Epidermal melanocyte (primary cell): Measurements from ENCODE around the gene TOB2.
A peak's percentile ranks its signal among the peaks of the same experiment; 100 is the strongest.
"Not testable (repeated sequence)": the region's sequence is repeated elsewhere in the genome, so short reads cannot be mapped to it uniquely, and the experiment has no call there.

Experiments
- DNase-seq: peaks from one replicate; pipeline ENCODE4 v3.0.0; 2011; ENCODE audit warnings: low spot score; ENCODE audit not compliant: insufficient read length

TOB2 gene

DNA sequence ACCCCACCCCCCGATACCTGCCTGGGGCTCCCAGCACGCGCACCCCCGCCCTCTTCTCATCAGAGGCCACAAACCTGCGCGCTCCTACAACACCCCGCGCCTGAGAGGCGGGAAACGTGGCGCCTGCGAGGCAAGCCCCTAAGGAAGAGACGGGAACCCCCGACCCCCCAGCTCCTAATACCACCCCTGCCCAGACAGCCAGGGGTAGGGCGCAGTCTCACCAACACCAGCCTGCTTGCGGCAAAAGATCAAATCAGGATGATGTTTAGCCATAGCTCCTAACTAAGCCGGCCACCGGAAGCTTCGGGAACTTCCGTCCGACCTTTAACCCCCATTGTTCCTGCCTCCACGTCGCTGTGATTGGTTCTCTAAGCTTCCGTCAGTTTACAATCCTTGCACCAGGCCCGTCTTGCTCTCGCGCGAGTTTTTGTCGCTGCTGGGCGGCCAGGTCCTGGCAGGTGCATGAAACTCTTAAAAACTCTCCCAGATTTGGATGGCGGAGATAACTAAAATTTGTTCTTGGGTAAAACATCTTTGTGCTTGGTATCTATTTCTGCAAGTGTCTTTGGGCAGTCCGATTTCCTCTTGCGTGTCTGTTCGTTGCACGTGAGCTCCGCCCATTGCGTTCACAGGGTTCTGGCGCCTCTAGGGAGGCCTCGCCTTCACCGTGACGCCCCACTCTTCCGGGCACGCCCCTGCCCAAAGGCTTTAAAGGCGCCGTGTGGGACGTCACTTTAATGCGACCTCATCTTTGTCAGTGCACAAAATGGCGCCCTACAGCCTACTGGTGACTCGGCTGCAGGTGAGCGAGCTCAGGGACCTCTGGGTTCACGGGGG is 22.0 kb upstream of the TOB2 start, which contains the start of the genes ACO2 and PHF5A:
Gene ACO2, plus strand, starts transcription at position 737 of the 837 bp plus-strand sequence. Its CDS starts 30 bp downstream, at position 767.
Gene PHF5A, minus strand, starts transcription at position 312 of the 837 bp plus-strand sequence. Its CDS starts 39 bp downstream, at position 273.
- peak; percentile 97 for DNase-seq

DNA sequence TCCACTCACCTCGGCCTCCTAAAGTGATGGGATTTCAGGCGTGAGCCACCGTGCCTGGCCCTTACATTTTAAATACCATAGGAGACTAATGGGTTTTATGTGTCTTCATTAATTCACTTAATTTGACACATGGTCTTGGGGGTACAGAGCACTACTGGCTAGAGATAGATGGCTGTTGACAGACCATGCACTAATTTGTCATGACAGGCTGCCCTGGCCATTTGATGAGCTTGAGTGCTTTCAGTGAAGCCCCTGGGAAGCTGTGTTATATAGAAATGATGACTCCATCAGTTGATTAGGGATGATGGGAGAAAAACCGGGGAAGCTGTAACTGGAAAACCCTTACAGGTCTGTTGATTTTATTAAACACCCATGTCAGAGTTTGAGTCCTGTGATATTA is 15.3 kb upstream of the TOB2 start:
- no peak for DNase-seq

DNA sequence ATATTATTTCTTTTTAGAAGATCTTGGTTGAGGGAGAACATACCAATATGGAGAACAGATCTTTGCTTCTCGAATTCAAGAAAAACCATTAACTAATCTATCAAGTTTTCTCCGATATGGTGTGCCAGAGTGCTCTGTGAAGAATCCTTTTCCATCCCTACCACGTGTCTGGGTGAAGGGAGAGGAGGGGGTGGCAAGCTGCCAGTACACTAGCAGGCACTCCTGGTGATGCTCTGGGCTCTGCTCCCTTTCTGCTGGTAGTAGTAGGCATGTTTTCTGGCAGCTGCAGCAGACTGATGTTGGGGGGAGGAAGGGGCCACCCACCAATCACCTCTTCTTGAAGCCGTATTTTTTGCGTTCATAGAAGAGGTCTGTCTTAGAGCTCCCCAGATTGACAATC is 13.5 kb upstream of the TOB2 start:
- DNase-seq: not testable (repeated sequence)

DNA sequence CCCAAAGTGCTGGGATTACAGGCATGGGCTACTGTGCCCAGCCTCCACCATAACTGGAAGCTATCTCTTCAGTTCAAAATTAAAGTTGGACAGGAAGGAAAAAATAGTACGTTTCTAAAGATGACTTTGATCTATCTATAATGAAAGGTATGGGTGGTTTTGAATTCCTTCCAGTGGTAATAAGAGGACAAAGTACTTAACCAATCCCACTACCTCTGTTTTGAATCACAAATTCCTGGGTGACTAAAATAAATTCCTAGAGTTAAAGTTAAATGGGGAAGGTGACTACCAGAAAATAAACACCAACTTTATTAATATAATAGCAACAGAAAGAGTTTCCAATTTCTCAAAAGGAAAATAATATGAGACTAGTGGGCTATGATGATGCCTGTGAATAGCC is 12.8 kb upstream of the TOB2 start:
- no peak for DNase-seq

DNA sequence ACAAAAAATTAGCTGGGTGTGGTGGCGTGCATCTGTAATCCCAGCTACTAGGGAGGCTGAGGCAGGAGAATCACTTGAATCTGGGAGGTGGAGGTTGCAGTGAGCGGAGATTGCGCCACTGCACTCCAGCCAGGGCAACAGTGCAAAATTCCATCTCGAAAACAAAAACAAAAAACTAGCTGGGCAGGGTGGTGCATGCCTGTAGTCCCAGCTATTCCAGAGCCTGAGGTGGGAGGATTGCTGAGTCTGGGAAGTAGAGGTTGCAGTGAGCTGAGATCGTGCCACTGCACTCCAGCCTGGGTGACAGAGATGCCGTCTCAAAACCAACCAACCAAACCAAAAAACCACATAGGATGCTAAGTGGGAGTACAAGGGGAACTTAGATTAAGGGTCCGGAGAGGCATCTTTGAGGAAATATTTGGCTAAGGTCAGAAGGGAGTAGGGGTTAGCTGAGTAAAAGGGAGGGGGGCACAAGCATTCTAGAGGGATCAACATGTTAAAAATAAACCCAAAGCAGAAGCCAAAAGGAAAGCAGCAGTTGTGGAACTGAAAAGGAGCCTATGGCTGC is 11.6 kb upstream of the TOB2 start:
- DNase-seq: no peak

DNA sequence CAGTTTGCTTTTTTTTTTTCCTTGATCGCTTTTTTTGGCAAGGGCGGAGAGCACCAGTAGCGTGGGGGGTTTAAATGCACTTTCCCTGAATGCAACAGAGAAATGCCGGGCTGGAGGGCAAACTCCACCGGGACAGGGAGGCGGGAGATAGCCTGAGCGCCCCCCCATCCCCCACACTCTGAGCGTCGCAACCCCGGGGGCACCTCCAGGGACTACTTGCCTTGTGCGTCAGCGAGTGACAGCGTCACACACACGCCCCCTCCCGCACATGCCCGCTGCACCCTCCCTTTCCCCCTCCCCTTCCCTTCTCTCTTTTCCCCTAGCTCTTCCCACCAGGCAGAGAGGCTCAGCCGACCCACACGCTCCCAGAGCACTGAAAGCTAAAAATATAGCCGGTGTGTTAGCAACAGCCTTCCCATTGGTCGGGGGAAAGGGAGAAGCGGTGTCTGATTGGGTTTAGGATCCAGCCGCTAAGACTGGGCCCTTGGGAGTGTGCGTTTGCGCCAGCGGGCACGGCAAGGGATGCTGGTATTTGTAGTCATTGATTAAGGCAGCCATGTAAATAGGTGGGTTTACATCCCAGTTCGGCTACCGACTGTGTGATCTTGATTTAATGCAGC is 1.7 kb upstream of the TOB2 start:
- DNase-seq: peak; percentile 87

DNA sequence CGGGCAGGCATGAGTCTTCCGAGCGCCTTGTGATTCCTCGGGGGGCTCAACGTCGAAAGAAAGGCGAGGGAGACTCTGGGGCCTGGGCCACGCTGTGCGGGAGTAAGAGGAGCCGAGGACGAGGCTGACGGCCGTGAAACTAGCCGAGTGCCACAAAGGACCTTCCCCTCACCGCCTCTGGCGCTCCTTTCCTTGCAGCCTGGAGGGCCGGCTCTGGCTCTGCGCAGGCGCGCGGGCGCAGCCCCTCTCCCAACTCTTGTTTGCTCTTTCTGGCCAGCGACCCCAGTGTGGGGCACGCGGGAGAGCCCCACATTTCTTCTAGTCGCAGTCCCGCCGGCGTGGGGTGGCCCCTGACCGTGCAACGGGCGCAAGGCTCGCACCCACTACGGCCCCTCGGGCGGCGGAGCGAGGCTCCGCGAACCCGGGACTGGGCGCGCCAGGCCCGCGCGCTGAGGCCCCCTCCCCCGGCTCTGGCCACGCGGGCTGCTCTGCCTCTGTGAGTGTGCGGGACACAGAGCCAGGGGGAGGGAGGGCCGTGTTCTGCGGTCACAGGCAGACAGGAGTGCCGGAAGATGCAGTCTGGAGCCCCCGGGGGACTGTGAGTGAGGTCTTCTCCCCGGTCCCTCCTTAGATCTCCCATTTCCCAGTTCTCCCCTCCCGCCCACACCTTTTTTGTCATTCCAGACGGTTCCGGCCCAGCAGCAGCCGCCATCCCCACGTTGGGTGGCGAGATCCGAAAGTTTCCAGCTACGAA is 1.0 kb upstream of the TOB2 start:
- DNase-seq: no peak

DNA sequence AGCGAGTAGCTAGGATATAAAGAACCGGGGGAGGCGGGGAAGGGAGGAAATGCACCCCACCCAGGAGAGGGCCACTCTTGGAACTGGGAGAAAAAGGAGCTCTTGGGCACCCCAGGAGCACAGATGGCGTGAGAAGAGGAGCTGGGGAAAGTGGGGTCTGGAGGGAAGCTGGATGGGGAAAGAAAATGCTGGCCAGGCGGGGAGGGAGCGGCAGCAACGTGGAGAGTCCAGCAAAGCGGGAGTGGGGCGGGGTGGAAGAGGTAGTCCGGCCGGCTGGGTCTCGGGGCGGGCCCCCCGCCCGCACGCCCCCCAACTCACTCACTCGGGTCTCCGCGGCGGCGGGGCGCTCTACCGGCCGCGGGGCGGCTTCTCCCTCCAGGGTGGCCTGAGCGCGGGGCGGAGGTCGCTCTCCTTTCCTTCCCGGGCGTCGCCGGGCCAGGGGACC is 522 bp downstream of the TOB2 start:
- no peak for DNase-seq

DNA sequence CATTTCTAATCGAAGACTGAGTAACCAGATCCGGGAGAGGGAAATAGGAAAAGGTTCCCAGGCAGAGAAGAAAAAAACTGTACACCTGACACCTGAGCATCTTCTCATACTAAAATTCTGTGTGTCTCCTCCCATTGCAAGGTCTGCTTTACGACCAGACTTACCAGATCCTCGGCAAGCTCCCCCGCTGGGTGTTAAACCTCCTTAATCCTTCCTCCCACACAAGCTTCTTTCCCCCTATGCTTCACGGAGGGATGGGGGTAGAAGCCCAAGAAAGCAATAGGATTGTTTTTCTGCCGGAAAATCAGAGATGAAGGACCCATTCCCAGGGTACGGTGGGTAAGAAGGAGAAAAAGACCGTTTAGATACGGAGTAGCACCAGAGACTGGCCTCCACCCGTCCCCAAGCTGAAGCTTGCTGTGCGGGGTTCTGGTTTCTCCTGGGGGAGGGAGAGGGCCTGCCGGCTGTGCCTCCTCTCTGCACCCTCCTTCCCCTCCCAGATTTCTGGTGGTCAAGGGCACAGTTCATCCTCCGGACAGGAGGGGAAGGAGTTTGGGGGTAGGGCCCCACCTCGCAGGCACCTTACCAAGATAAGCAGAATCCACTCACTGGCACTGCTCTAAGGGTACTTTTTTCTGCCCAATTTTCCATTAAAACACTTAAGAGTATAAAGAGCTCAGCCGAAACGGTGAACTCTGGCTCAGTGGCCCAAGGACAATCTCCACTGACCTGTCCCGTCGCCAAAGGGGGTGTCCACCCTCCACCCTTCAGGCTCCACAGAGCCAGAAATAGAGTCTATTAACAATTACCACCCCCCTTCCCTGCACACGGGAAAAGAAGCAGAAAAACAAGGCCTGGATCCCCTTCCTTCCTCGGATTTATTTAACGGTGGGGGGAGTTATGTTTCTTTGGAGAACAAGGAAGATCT is 1.2 kb downstream of the TOB2 start:
- no peak for DNase-seq

DNA sequence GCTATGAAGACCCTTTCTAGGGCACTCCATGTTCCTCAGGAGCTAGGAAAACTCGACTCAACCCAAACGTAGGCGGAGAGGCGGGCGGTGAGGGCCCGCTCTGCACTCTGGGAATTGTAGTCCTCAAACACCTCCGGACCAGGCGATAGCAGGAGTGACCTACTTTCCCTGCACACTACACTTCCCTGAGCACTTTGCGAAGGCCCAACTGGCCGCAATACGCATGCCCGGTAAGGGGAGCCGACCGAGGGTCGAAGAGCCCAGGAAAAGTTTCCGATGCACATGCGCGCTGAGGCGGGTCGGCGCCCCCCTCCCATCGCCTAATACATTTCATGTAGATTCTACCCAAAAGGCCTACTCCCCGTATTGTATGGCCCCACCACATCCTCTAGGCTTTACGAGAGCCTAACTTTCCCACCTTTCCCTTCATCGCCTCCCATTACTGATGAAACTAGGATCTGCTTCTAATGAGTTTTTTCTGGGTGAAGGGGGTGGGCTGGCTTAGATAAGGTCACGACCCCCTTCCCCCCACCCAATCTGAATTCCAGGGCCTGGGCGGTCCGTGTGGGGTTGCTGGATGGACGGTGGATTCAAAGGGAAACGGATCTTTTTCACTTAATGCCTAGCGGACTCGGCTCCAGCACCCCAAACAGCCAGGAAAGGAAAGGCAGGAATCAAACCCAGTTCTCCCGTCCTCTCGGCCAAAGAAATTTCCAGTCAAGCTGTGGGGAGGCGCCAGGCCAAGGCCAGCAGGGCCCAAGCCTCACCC is 2.1 kb downstream of the TOB2 start:
- DNase-seq: peak; percentile 85

DNA sequence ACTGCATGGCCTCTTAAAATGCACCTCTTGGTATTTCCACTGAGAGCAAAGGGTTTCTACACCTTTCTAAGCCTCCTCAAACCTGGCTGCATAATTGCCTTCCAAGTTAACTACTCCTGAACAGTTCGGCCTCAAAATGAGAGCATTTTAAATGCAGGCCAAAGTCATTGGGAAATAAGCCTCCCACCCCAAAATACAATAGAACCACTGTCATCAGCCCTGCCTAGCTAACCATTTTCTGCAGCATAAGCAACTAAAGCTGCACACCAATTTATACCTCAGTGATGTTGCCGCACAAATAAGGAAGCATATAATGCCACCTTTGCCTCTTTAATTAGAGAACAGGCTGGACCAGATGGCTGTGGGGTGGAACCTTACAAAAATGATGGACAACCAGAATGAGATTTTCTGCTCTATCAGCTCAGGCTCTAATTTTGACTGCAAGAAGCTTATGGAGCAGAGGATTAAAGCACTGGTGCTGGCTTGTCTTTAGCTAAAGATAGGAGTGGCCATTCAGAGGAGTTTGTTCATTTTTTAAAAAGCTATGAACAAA is 4.3 kb downstream of the TOB2 start:
- no peak for DNase-seq

DNA sequence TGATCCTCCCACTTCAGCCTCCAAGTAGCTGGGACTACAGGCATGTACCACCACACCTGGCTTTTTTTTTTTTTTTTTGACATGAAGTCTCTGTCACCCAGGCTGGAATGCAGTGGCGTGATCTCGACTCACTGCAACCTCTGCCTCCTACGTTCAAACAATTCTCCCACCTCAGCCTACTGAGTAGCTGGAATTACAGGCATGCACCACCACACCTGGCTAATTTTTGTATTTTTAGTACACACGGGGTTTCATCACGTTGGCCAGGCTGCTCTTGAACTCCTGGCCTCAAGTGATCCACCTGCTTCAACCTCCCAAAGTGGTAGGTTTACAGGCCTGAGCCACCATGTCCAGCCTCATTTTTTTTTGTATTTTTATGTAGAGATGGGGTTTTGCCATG is 6.1 kb downstream of the TOB2 start:
- not testable (repeated sequence) for DNase-seq

DNA sequence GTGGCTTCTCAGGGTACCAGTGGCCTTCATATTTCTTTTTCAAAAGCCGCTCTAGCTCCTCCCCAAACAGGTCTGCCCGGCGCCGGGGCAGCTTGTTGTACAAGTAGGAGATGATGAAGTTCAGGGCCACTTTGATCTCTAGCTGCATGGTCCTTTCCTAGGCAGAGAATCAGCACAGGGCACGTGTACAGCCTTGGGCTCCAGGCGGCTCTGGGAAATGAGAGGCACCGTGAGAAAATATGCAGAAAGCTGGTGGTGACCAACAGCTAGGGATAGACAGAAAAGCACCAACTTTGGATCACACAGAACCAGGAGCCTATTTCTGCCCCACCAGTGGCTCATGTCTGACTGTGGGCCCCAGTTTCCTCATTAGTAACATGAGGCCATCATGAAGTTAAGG is 9.4 kb downstream of the TOB2 start:
- DNase-seq: no peak

DNA sequence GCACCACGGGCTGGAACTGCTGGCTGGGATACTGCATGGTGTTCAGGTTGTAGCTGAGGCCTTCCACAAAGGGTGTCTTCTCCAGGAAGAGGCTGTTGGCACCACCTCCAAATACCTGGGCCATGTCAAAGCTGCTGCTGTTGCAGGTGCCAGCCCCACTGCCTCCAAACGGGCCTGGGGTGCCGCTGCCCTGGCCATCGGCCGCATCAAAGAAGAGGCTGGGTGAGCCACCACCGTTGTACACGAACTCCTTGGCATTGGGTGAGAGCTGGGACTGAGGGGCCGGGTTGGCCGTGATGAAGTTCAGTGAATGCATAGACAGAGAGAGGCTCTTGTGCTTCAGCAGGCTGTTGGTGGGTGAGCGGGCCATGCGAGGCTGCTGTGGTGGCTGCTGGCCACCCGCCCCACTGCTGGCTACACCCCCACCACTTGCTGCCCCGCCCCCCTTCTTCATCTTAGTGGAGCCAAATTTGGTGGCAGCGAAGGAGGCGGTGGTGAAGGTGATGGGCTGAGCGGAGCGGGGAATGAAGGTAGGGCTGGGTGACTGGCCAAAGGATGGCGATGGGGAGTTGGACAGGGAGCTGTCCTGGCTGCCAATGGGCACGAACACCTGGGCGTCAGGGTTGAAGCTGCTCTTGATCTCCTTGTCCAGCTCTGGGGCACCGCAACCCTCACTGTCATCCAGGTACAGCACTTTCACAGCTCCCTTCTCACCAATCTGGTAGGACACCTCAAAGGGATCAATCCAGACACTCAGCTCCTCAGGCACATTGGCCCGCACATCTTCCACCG is 10.1 kb downstream of the TOB2 start:
- DNase-seq: no peak

DNA sequence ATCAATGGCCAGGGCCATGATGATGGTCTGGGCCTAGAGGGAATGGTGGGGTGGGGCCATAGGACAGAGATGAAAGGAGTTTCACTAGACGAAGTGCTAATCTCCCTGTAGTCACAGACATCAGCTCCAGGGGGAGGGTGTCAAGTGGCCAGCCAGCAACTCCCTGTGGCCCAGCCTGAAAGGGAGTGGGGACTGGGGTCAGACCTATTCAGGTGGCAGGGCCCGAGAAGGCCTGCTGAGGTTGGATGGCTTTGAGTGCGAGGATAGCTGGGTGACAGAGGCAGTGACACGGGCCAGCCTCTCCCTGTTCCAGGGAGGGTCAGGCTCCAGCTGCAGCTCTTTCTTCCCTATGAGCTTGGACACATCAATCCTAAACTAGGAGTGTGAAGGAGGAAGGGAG is 11.0 kb downstream of the TOB2 start:
- no peak for DNase-seq

DNA sequence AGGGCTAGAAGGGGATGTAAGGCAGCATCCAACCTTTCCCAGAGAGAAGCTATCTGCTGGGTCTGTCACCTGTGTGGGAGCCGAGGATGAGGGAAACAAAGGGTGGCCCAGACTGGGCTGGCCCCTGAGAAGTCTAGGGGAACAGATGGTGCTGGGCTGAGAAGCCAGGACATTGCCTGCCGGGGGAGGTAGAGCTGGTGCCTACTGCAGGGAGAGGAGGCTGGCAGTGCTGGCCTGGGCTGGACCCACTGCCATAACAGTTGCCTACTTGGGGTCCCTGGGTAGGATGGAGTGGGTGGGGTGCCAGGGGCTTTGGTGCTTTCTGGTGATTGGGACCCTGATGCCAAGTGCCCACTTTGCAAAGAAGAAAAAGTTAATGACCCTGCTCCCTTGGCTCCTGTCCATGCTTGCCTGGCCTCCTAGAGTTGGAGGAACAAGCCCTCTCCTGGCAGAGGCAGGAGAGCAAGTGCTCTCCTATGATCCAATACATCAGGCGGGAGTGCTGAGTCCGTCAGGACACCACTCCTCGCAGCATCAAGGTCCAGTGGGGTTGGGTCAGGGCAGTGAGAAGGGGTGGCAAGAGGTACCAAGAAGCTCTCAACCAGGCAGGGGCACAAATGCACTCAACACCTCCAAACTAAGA is 12.1 kb downstream of the TOB2 start:
- DNase-seq: not testable (repeated sequence)

DNA sequence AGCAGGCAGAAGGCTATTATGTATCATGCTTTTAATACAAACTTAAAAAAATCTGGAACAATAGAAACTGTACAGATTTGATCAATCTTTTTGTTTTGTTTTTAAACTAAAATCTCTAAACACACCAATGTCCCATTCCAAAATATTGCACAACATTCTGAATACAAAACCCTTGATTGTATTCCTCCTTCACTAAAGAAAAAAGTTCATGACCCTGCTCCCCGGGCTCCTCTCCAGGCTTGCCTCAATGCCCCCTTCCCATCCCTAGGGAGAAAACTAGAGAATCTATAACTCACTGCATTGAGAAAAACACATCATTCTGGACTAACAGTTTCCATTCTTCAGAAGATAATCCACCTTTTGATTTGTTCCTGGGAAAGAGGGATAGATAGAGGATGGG is 13.1 kb downstream of the TOB2 start:
- DNase-seq: not testable (repeated sequence)

DNA sequence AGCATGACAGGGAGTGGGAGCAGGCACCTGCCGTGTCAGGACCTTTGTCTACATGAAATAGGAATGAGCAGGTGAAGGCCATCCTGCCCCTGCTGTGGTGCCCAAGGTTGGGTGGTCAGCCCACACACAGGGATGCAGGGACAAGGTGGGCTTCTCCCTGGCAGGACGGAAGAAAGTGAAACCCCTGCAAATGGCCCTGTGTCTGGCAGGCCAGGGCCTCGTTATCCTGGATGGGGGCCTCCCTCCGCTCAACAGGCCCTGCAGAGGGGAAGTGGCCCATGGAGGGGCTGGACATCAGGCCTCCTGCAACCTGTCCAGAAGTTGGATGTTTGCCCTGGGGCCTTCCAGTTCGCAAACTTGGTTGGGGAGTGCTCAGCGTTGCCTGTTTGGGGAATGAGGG is 14.9 kb downstream of the TOB2 start:
- no peak for DNase-seq
